Measurements from ENCODE around the gene CCL5.
A peak's percentile ranks its signal among the peaks of the same experiment; 100 is the strongest.

Gene CCL5

GRCh38 chr17:35879773-35880654, at the start of gene CCL5:
CCL5 (minus strand) TSS chr17:35880360.
- H3K9me3 ChIP-seq (ENCODE audit: control insufficient read depth in 1 of 2, low read length in 2 of 2): no peaks in the 10 kb centered on the region
- H3K9ac ChIP-seq (ENCODE audit: low read depth in 1 of 2, low read length in 2 of 2): peak within 1 kb of the TSS; percentile 2 to 42
- H3K36me3 ChIP-seq (ENCODE audit: control insufficient read depth in 1 of 2, insufficient read depth in 2 of 2, low read length in 2 of 2): no peaks in the 10 kb centered on the region
- H3K27me3 ChIP-seq (ENCODE audit: control insufficient read depth in 1 of 2, insufficient read depth in 2 of 2, low read length in 2 of 2): no peaks in the 10 kb centered on the region
- peak within 1 kb of the TSS; percentile 27 to 64 for H3K4me3 ChIP-seq (ENCODE audit: low read depth in 1 of 2, low read length in 2 of 2)
- H3K27ac ChIP-seq (ENCODE audit: low read depth, low read length): no peak within 1 kb of the TSS
- H3K4me1 ChIP-seq (ENCODE audit: control insufficient read depth in 1 of 2, insufficient read depth in 2 of 2, low read length in 2 of 2): peaks cover 0 to 8% of the 10 kb centered on the region in 2 donors

- Histone ChIP-seq H3K9me3 (ENCODE audit: control insufficient read depth in 1 of 2, low read length in 2 of 2) (no peaks in the 10 kb centered on the region), H3K4me1 (ENCODE audit: control insufficient read depth in 1 of 2, insufficient read depth in 2 of 2, low read length in 2 of 2) (peaks cover 7% of the 10 kb centered on the region in 2 donors), H3K36me3 (ENCODE audit: control insufficient read depth in 1 of 2, insufficient read depth in 2 of 2, low read length in 2 of 2) (no peaks in the 10 kb centered on the region), H3K27ac (ENCODE audit: low read depth, low read length) (no peak overlapping the region), H3K9ac (ENCODE audit: low read depth in 1 of 2, low read length in 2 of 2) (no peak overlapping the region), H3K4me3 (ENCODE audit: low read depth in 1 of 2, low read length in 2 of 2) (no peak overlapping the region), H3K27me3 (ENCODE audit: control insufficient read depth in 1 of 2, insufficient read depth in 2 of 2, low read length in 2 of 2) (no peaks in the 10 kb centered on the region)
Observed at GRCh38 chr17:35927714-35928113, 47.6 kb upstream of the CCL5 start.

GRCh38 chr17:35923609-35924114, 43.5 kb upstream of the CCL5 start:
- H3K4me3 ChIP-seq (ENCODE audit: low read depth in 1 of 2, low read length in 2 of 2): no peak overlapping the region
- no peaks in the 10 kb centered on the region for H3K9me3 ChIP-seq (ENCODE audit: control insufficient read depth in 1 of 2, low read length in 2 of 2)
- H3K27me3 ChIP-seq (ENCODE audit: control insufficient read depth in 1 of 2, insufficient read depth in 2 of 2, low read length in 2 of 2): no peaks in the 10 kb centered on the region
- H3K36me3 ChIP-seq (ENCODE audit: control insufficient read depth in 1 of 2, insufficient read depth in 2 of 2, low read length in 2 of 2): no peaks in the 10 kb centered on the region
- H3K4me1 ChIP-seq (ENCODE audit: control insufficient read depth in 1 of 2, insufficient read depth in 2 of 2, low read length in 2 of 2): no peaks in the 10 kb centered on the region
- H3K9ac ChIP-seq (ENCODE audit: low read depth in 1 of 2, low read length in 2 of 2): no peak overlapping the region
- H3K27ac ChIP-seq (ENCODE audit: low read depth, low read length): no peak overlapping the region

GRCh38 chr17:35920229-35920628, 40.1 kb upstream of the CCL5 start:
- Histone ChIP-seq H3K36me3 (ENCODE audit: control insufficient read depth in 1 of 2, insufficient read depth in 2 of 2, low read length in 2 of 2) (no peaks in the 10 kb centered on the region), H3K4me3 (ENCODE audit: low read depth in 1 of 2, low read length in 2 of 2) (no peak overlapping the region), H3K27ac (ENCODE audit: low read depth, low read length) (no peak overlapping the region), H3K27me3 (ENCODE audit: control insufficient read depth in 1 of 2, insufficient read depth in 2 of 2, low read length in 2 of 2) (no peaks in the 10 kb centered on the region), H3K9ac (ENCODE audit: low read depth in 1 of 2, low read length in 2 of 2) (no peak overlapping the region), H3K9me3 (ENCODE audit: control insufficient read depth in 1 of 2, low read length in 2 of 2) (no peaks in the 10 kb centered on the region), H3K4me1 (ENCODE audit: control insufficient read depth in 1 of 2, insufficient read depth in 2 of 2, low read length in 2 of 2) (no peaks in the 10 kb centered on the region)

GRCh38 chr17:35918665-35919064, 38.5 kb upstream of the CCL5 start:
- Histone ChIP-seq H3K36me3 (ENCODE audit: control insufficient read depth in 1 of 2, insufficient read depth in 2 of 2, low read length in 2 of 2) (no peaks in the 10 kb centered on the region), H3K27ac (ENCODE audit: low read depth, low read length) (no peak overlapping the region), H3K9ac (ENCODE audit: low read depth in 1 of 2, low read length in 2 of 2) (no peak overlapping the region), H3K4me3 (ENCODE audit: low read depth in 1 of 2, low read length in 2 of 2) (no peak overlapping the region), H3K9me3 (ENCODE audit: control insufficient read depth in 1 of 2, low read length in 2 of 2) (no peaks in the 10 kb centered on the region), H3K27me3 (ENCODE audit: control insufficient read depth in 1 of 2, insufficient read depth in 2 of 2, low read length in 2 of 2) (no peaks in the 10 kb centered on the region), H3K4me1 (ENCODE audit: control insufficient read depth in 1 of 2, insufficient read depth in 2 of 2, low read length in 2 of 2) (no peaks in the 10 kb centered on the region)

- H3K4me1 ChIP-seq (ENCODE audit: control insufficient read depth in 1 of 2, insufficient read depth in 2 of 2, low read length in 2 of 2): no peaks in the 10 kb centered on the region
- H3K9me3 ChIP-seq (ENCODE audit: control insufficient read depth in 1 of 2, low read length in 2 of 2): no peaks in the 10 kb centered on the region
- no peaks in the 10 kb centered on the region for H3K27me3 ChIP-seq (ENCODE audit: control insufficient read depth in 1 of 2, insufficient read depth in 2 of 2, low read length in 2 of 2)
- no peak overlapping the region for H3K4me3 ChIP-seq (ENCODE audit: low read depth in 1 of 2, low read length in 2 of 2)
- no peak overlapping the region for H3K9ac ChIP-seq (ENCODE audit: low read depth in 1 of 2, low read length in 2 of 2)
- H3K36me3 ChIP-seq (ENCODE audit: control insufficient read depth in 1 of 2, insufficient read depth in 2 of 2, low read length in 2 of 2): no peaks in the 10 kb centered on the region
- no peak overlapping the region for H3K27ac ChIP-seq (ENCODE audit: low read depth, low read length)
Observed at GRCh38 chr17:35917519-35918213, 37.5 kb upstream of the CCL5 start.

- Histone ChIP-seq H3K9ac (ENCODE audit: low read depth in 1 of 2, low read length in 2 of 2) (no peak overlapping the region), H3K27me3 (ENCODE audit: control insufficient read depth in 1 of 2, insufficient read depth in 2 of 2, low read length in 2 of 2) (no peaks in the 10 kb centered on the region), H3K36me3 (ENCODE audit: control insufficient read depth in 1 of 2, insufficient read depth in 2 of 2, low read length in 2 of 2) (no peaks in the 10 kb centered on the region), H3K4me1 (ENCODE audit: control insufficient read depth in 1 of 2, insufficient read depth in 2 of 2, low read length in 2 of 2) (no peaks in the 10 kb centered on the region), H3K27ac (ENCODE audit: low read depth, low read length) (no peak overlapping the region), H3K4me3 (ENCODE audit: low read depth in 1 of 2, low read length in 2 of 2) (no peak overlapping the region), H3K9me3 (ENCODE audit: control insufficient read depth in 1 of 2, low read length in 2 of 2) (no peaks in the 10 kb centered on the region)
Observed at GRCh38 chr17:35915153-35915964, 35.2 kb upstream of the CCL5 start.

GRCh38 chr17:35914354-35914753, 34.2 kb upstream of the CCL5 start:
- Histone ChIP-seq H3K9me3 (ENCODE audit: control insufficient read depth in 1 of 2, low read length in 2 of 2) (no peaks in the 10 kb centered on the region), H3K27ac (ENCODE audit: low read depth, low read length) (no peak overlapping the region), H3K9ac (ENCODE audit: low read depth in 1 of 2, low read length in 2 of 2) (no peak overlapping the region), H3K4me1 (ENCODE audit: control insufficient read depth in 1 of 2, insufficient read depth in 2 of 2, low read length in 2 of 2) (no peaks in the 10 kb centered on the region), H3K27me3 (ENCODE audit: control insufficient read depth in 1 of 2, insufficient read depth in 2 of 2, low read length in 2 of 2) (no peaks in the 10 kb centered on the region), H3K36me3 (ENCODE audit: control insufficient read depth in 1 of 2, insufficient read depth in 2 of 2, low read length in 2 of 2) (no peaks in the 10 kb centered on the region), H3K4me3 (ENCODE audit: low read depth in 1 of 2, low read length in 2 of 2) (no peak overlapping the region)

GRCh38 chr17:35913609-35914008, 33.4 kb upstream of the CCL5 start:
- Histone ChIP-seq H3K4me3 (ENCODE audit: low read depth in 1 of 2, low read length in 2 of 2) (no peak overlapping the region), H3K27ac (ENCODE audit: low read depth, low read length) (no peak overlapping the region), H3K9ac (ENCODE audit: low read depth in 1 of 2, low read length in 2 of 2) (no peak overlapping the region), H3K27me3 (ENCODE audit: control insufficient read depth in 1 of 2, insufficient read depth in 2 of 2, low read length in 2 of 2) (no peaks in the 10 kb centered on the region), H3K4me1 (ENCODE audit: control insufficient read depth in 1 of 2, insufficient read depth in 2 of 2, low read length in 2 of 2) (no peaks in the 10 kb centered on the region), H3K36me3 (ENCODE audit: control insufficient read depth in 1 of 2, insufficient read depth in 2 of 2, low read length in 2 of 2) (no peaks in the 10 kb centered on the region), H3K9me3 (ENCODE audit: control insufficient read depth in 1 of 2, low read length in 2 of 2) (no peaks in the 10 kb centered on the region)

All from duodenal mucosa (tissue), 2 donors.